ENCODE measurements around the gene SDHA. TPM values are rescaled to one million over a fixed set of nuclear protein-coding genes. Genes with fewer than 3 reads are reported as not detected.
A peak's percentile ranks its signal among the peaks of the same experiment; 100 is the strongest.
"Not testable (repeated sequence)": the region's sequence is repeated elsewhere in the genome, so short reads cannot be mapped to it uniquely, and the experiment has no call there.

The SDHA gene
- total RNA-seq, 1 experiment from 2014 or later: 78.4 TPM

- not testable (repeated sequence) for DNase-seq (ENCODE audit: low read depth)
These were observed 21.1 kb upstream of the SDHA start for GRCh38 chr5:197031-197430.

- no peak for DNase-seq (ENCODE audit: low read depth)
These were observed 20.1 kb upstream of the SDHA start for GRCh38 chr5:197892-198489.

- DNase-seq (ENCODE audit: low read depth): no peak
These were observed 19.5 kb upstream of the SDHA start for GRCh38 chr5:198516-199196.

- no peak for DNase-seq (ENCODE audit: low read depth)
These were observed 18.7 kb upstream of the SDHA start for GRCh38 chr5:199197-199949.

GRCh38 chr5:199950-200645 is 18.0 kb upstream of the SDHA start:
- DNase-seq (ENCODE audit: low read depth): no peak

- DNase-seq (ENCODE audit: low read depth): no peak
These were observed 17.1 kb upstream of the SDHA start for GRCh38 chr5:200985-201384.

GRCh38 chr5:201672-202071 is 16.4 kb upstream of the SDHA start:
- no peak for DNase-seq (ENCODE audit: low read depth)

GRCh38 chr5:203246-203930 is 14.7 kb upstream of the SDHA start:
- no peak for DNase-seq (ENCODE audit: low read depth)

- no peak for DNase-seq (ENCODE audit: low read depth)
These were observed 14.1 kb upstream of the SDHA start for GRCh38 chr5:204001-204400.

GRCh38 chr5:204462-204861 is 13.7 kb upstream of the SDHA start:
- no peak for DNase-seq (ENCODE audit: low read depth)

- DNase-seq (ENCODE audit: low read depth): no peak
These were observed 13.0 kb upstream of the SDHA start for GRCh38 chr5:204966-205670.

GRCh38 chr5:206406-206805 is 11.7 kb upstream of the SDHA start:
- DNase-seq (ENCODE audit: low read depth): peak; percentile 42

GRCh38 chr5:206927-207536 is 11.1 kb upstream of the SDHA start:
- DNase-seq (ENCODE audit: low read depth): no peak

GRCh38 chr5:207599-207998 is 10.5 kb upstream of the SDHA start:
- DNase-seq (ENCODE audit: low read depth): no peak

GRCh38 chr5:208449-209114 is 9.5 kb upstream of the SDHA start:
- no peak for DNase-seq (ENCODE audit: low read depth)

- DNase-seq (ENCODE audit: low read depth): no peak
These were observed 4.2 kb upstream of the SDHA start for GRCh38 chr5:213803-214395.

- peak; percentile 35 for DNase-seq (ENCODE audit: low read depth)
These were observed 2.9 kb upstream of the SDHA start for GRCh38 chr5:215256-215655.

GRCh38 chr5:216076-216475 is 2.0 kb upstream of the SDHA start:
- DNase-seq (ENCODE audit: low read depth): not testable (repeated sequence)

GRCh38 chr5:218457-219291 is 554 bp downstream of the SDHA start:
- DNase-seq (ENCODE audit: low read depth): peak; percentile 25

All from LHCN-M2 (cell line).